SU-DHL-6 (cell line): Measurements from ENCODE around the gene NR1H4.

Source experiments
- H2AFZ ChIP-seq: fragments of 200-600 bp; sonication (generic); 2 replicates; pipeline ENCODE4 v1.6.1; 2014; ENCODE audit warnings: low read depth, mild to moderate bottlenecking, moderate library complexity, mixed read lengths, antibody characterized with exemption, low read length; ENCODE audit not compliant: severe bottlenecking
- H3F3A ChIP-seq: fragments of 200-600 bp; shearing (Covaris generic); 2 replicates; pipeline ENCODE4 v1.6.0; 2016; ENCODE audit warnings: antibody characterized with exemption, mild to moderate bottlenecking; ENCODE audit not compliant: insufficient read depth
- H3K27ac ChIP-seq: fragments of 200-600 bp; sonication (generic); 2 replicates; pipeline ENCODE4 v1.5.1; 2016; ENCODE audit warnings: low read depth, mild to moderate bottlenecking, low read length, moderate library complexity, mixed read lengths
- H3K27me3 ChIP-seq: fragments of 200-600 bp; sonication (generic), shearing (Covaris generic); 2 replicates; pipeline ENCODE4 v1.6.0; 2014; ENCODE audit warnings: mild to moderate bottlenecking, low read length
- H3K36me3 ChIP-seq: fragments of 200-600 bp; sonication (generic); 2 replicates; pipeline ENCODE4 v1.6.1; 2014; ENCODE audit warnings: mild to moderate bottlenecking, low read length, mixed read lengths
- H3K4me2 ChIP-seq: fragments of 300-600, 200-600 bp; shearing (Covaris generic), sonication (generic); 2 replicates; pipeline ENCODE4 v1.6.0; 2014; ENCODE audit warnings: low read length, low read depth, mild to moderate bottlenecking; ENCODE audit not compliant: poor library complexity, severe bottlenecking
- H3K4me3 ChIP-seq: fragments of 200-600 bp; sonication (generic); 2 replicates; pipeline ENCODE4 v1.5.1; 2014; ENCODE audit warnings: antibody characterized with exemption, low read length, mild to moderate bottlenecking, mixed read lengths; ENCODE audit not compliant: insufficient read depth, poor library complexity, severe bottlenecking
- H3K79me2 ChIP-seq: fragments of 200-600 bp; sonication (generic); 2 replicates; pipeline ENCODE4 v1.6.1; 2014; ENCODE audit warnings: mild to moderate bottlenecking, low read length, moderate library complexity; ENCODE audit not compliant: insufficient read depth
- H3K9ac ChIP-seq: fragments of 200-600 bp; sonication (generic); 2 replicates; pipeline ENCODE4 v1.7.0; 2014; ENCODE audit warnings: mild to moderate bottlenecking, low read length
- H3K9me2 ChIP-seq: fragments of 200-600 bp; sonication (generic); replicated peaks from 2 replicates; pipeline ENCODE4 v1.6.1; 2014; ENCODE audit warnings: low read length; ENCODE audit not compliant: insufficient read depth
- H3K9me3 ChIP-seq: fragments of 200-600 bp; sonication (generic); 2 replicates; pipeline ENCODE4 v1.6.1; 2014; ENCODE audit warnings: low read length, mixed read lengths; ENCODE audit not compliant: insufficient read depth
- H4K20me1 ChIP-seq: fragments of 200-600 bp; sonication (generic); 2 replicates; pipeline ENCODE4 v1.6.1; 2014; ENCODE audit warnings: low read depth, mild to moderate bottlenecking, antibody characterized with exemption, low read length, moderate library complexity, mixed read lengths
- EZH2phosphoT487 ChIP-seq: fragments of 200-600 bp; sonication (generic), shearing (Covaris generic); conservative IDR thresholded peaks from 2 replicates; pipeline ENCODE4 v1.6.1; 2018; ENCODE audit warnings: mild to moderate bottlenecking, antibody characterized with exemption, low read length, moderate library complexity, mixed read lengths
- TF ChIP-seq, protein P1 (sequence below): fragments of 200-600 bp; sonication (generic); IDR thresholded peaks from one replicate; pipeline ENCODE4 v1.5.1; 2017; ENCODE audit warnings: antibody characterized with exemption, mild to moderate bottlenecking, low read length, moderate library complexity; ENCODE audit not compliant: insufficient read depth, poor library complexity, severe bottlenecking

Gene NR1H4

DNA sequence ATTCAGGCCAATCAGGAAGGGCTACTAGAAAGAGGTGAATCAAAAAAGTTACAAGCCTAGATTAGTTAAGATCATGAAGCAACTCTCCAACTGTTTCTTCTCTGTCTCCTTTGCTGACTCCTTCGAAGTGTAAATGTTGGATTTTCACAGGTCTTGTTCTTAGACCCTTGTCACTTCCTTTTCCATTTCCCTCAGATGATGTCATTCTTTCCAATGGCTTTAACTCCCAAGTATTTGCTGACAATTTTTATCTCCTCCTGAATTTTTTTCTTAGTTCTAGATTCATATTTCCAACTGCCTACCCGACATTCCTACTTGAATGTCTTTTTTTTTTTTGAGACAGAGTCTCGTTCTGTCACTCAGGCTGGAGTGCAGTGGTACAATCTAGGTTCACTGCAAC lies 110.6 kb downstream of the NR1H4 start:
- Histone ChIP-seq H3K4me2 (no peak overlapping the region), H3F3A (no peaks in the 10 kb centered on the region), H2AFZ (no peak overlapping the region)

DNA sequence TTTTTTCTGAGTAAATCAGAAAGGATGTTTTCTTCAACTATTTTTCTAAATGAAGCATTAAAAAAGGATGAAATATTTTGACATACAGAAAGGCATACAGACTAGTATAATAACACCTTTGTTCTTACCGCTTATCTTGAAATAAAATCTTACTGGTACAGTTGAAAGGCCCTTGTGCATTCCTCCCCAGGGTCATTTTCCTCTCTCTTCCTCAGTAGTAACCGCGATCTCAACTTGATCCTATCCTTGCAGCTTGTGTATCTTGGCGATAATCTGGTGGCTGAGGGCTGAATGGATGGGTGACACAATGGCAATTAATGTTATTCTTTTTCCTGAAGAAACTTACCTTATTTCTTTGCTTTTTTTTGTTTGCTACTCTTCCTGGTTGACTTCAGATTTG lies 118.3 kb downstream of the NR1H4 start:
- H3K9ac ChIP-seq: no peak overlapping the region
- no peaks in the 10 kb centered on the region for H3K9me2 ChIP-seq
- H4K20me1 ChIP-seq: 0 out of 2 replicates have a peak, but pooled peaks cover 2% of the 10 kb centered on the region
- H3K4me3 ChIP-seq: no peak overlapping the region
- no peak overlapping the region for H3K4me2 ChIP-seq
- no peaks in the 10 kb centered on the region for H3F3A ChIP-seq
- no peaks in the 10 kb centered on the region for H3K9me3 ChIP-seq
- H3K79me2 ChIP-seq: no peaks in the 10 kb centered on the region
- no peak for TF ChIP-seq EZH2phosphoT487
- TF ChIP-seq, protein P1, sequence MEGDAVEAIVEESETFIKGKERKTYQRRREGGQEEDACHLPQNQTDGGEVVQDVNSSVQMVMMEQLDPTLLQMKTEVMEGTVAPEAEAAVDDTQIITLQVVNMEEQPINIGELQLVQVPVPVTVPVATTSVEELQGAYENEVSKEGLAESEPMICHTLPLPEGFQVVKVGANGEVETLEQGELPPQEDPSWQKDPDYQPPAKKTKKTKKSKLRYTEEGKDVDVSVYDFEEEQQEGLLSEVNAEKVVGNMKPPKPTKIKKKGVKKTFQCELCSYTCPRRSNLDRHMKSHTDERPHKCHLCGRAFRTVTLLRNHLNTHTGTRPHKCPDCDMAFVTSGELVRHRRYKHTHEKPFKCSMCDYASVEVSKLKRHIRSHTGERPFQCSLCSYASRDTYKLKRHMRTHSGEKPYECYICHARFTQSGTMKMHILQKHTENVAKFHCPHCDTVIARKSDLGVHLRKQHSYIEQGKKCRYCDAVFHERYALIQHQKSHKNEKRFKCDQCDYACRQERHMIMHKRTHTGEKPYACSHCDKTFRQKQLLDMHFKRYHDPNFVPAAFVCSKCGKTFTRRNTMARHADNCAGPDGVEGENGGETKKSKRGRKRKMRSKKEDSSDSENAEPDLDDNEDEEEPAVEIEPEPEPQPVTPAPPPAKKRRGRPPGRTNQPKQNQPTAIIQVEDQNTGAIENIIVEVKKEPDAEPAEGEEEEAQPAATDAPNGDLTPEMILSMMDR: no peak
- no peak overlapping the region for H2AFZ ChIP-seq
- H3K36me3 ChIP-seq: no peaks in the 10 kb centered on the region
- H3K27me3 ChIP-seq: no peaks in the 10 kb centered on the region
- no peak overlapping the region for H3K27ac ChIP-seq

More for the DNA sequence above, 110.6 kb downstream of the NR1H4 start:
- no peaks in the 10 kb centered on the region for H3K9me2 ChIP-seq
- TF ChIP-seq EZH2phosphoT487: no peak
- TF ChIP-seq, protein P1: no peak
- no peaks in the 10 kb centered on the region for H4K20me1 ChIP-seq
- no peak overlapping the region for H3K27ac ChIP-seq
- no peak overlapping the region for H3K4me3 ChIP-seq
- no peak overlapping the region for H3K9ac ChIP-seq
- no peaks in the 10 kb centered on the region for H3K9me3 ChIP-seq
- H3K36me3 ChIP-seq: no peaks in the 10 kb centered on the region
- H3K79me2 ChIP-seq: no peaks in the 10 kb centered on the region
- H3K27me3 ChIP-seq: no peaks in the 10 kb centered on the region

DNA sequence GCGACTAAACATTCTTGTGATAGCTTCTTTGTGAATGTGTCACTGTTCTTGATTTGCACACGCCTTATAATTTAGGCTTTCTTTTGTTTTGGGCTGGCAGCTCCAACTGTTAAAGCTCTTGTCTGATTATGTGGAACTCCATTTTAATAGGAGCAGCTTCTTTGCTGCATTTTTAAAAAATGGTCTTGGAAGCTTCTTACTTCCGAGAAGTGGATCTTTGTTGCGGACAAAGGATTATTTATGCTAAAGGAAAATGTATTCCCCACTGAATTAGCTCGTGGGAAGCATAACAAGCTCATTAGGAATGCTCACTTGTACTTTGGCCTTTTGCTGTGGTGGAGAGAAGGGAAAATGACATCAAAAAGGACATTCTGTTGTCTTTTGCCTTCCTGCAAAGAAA lies 119.8 kb downstream of the NR1H4 start:
- H3K9me3 ChIP-seq: no peaks in the 10 kb centered on the region
- no peak overlapping the region for H3K4me3 ChIP-seq
- no peak overlapping the region for H3K9ac ChIP-seq
- H4K20me1 ChIP-seq: 0 out of 2 replicates have a peak, but pooled peaks cover 2% of the 10 kb centered on the region
- no peaks in the 10 kb centered on the region for H3K79me2 ChIP-seq
- H3K27ac ChIP-seq: no peak overlapping the region
- no peaks in the 10 kb centered on the region for H3K9me2 ChIP-seq
- no peak for TF ChIP-seq EZH2phosphoT487
- TF ChIP-seq, protein P1: no peak
- H3F3A ChIP-seq: no peaks in the 10 kb centered on the region
- H2AFZ ChIP-seq: no peak overlapping the region
- H3K27me3 ChIP-seq: no peaks in the 10 kb centered on the region
- H3K36me3 ChIP-seq: no peaks in the 10 kb centered on the region
- H3K4me2 ChIP-seq: no peak overlapping the region
